Left ventricle myocardium inferior (tissue), 1 donor: ENCODE results near the gene SLC23A1. TPM values are rescaled to one million over a fixed set of nuclear protein-coding genes. Genes with fewer than 3 reads are reported as not detected.
"Not testable (repeated sequence)": the region's sequence is repeated elsewhere in the genome, so short reads cannot be mapped to it uniquely, and the experiment has no call there.

Experiments
- DNase-seq: peaks from one replicate; pipeline ENCODE4 v3.0.0-alpha.2; 2020
- H3K27ac ChIP-seq: fragments of 200-600 bp; replicated peaks from 2 replicates; pipeline ENCODE4 v1.8.0; 2021
- H3K27me3 ChIP-seq: fragments of 200-600 bp; 2 replicates; pipeline ENCODE4 v1.8.0; 2021; ENCODE audit warnings: low read depth
- H3K36me3 ChIP-seq: fragments of 200-600 bp; 2 replicates; pipeline ENCODE4 v1.8.0; 2021
- H3K4me1 ChIP-seq: fragments of 200-600 bp; 2 replicates; pipeline ENCODE4 v1.8.0; 2021
- H3K4me3 ChIP-seq: fragments of 200-600 bp; 2 replicates; pipeline ENCODE4 v1.8.0; 2021; ENCODE audit warnings: mild to moderate bottlenecking, moderate library complexity
- H3K9me3 ChIP-seq: fragments of 200-600 bp; replicated peaks from 2 replicates; pipeline ENCODE4 v1.8.0; 2021
- intact Hi-C: fragments of 100-400 bp; cut with micrococcal nuclease; formaldehyde crosslinking; loops from one replicate; pipeline ENCODE4 v1.11.0; 2022
- total RNA-seq: library from RNA; stranded (reverse); fragmentation: NEBNext Ultra II Directional; extraction: Animal tissue kit (Norgen Biotek cat#: 25700); gene quantifications from one replicate; pipeline ENCODE4 v1.2.1, GENCODE V29; 2021
- TF ChIP-seq, protein P1 (sequence below): fragments of 200-600 bp; IDR thresholded peaks from 2 replicates; pipeline ENCODE4 v1.8.0; 2021; ENCODE audit warnings: antibody characterized with exemption, mild to moderate bottlenecking, borderline replicate concordance
- donor health status: DM: no; HTN: yes; CAD: no; lungs with severe emphysema.

Gene SLC23A1
- total RNA-seq, 1 donor from 2014 or later, result not detected

- intact Hi-C loops, result no loop called here
Observed at GRCh38 chr5:139390639-139391569, 7.8 kb upstream of the SLC23A1 start.

GRCh38 chr5:139389701-139390638 is 6.9 kb upstream of the SLC23A1 start, which contains the start of gene MZB1:
TSS of gene MZB1 (minus strand) at chr5:139389913. CDS start at chr5:139389856, 57 bp downstream.
- peaks cover 74% of the 10 kb centered on the region for H3K4me1 ChIP-seq
- TF ChIP-seq, protein P1, sequence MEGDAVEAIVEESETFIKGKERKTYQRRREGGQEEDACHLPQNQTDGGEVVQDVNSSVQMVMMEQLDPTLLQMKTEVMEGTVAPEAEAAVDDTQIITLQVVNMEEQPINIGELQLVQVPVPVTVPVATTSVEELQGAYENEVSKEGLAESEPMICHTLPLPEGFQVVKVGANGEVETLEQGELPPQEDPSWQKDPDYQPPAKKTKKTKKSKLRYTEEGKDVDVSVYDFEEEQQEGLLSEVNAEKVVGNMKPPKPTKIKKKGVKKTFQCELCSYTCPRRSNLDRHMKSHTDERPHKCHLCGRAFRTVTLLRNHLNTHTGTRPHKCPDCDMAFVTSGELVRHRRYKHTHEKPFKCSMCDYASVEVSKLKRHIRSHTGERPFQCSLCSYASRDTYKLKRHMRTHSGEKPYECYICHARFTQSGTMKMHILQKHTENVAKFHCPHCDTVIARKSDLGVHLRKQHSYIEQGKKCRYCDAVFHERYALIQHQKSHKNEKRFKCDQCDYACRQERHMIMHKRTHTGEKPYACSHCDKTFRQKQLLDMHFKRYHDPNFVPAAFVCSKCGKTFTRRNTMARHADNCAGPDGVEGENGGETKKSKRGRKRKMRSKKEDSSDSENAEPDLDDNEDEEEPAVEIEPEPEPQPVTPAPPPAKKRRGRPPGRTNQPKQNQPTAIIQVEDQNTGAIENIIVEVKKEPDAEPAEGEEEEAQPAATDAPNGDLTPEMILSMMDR, result no peak
- H3K27ac ChIP-seq, result peak within 1 kb of the TSS; percentile 96
- H3K36me3 ChIP-seq, result peaks cover 10% of the 10 kb centered on the region
- no peaks in the 10 kb centered on the region for H3K9me3 ChIP-seq
- intact Hi-C loops, result no loop called here
- no peaks in the 10 kb centered on the region for H3K27me3 ChIP-seq
- DNase-seq, result no peak
- H3K4me3 ChIP-seq, result peak within 1 kb of the TSS; percentile 77

More at GRCh38 chr5:139390639-139391569, 7.8 kb upstream of the SLC23A1 start:
- DNase-seq, result no peak
- Histone ChIP-seq H3K4me3 (peak overlapping the region; percentile 77), H3K27me3 (no peaks in the 10 kb centered on the region), H3K27ac (peak overlapping the region; percentile 96), H3K36me3 (peaks cover 10% of the 10 kb centered on the region), H3K4me1 (peaks cover 75% of the 10 kb centered on the region), H3K9me3 (no peaks in the 10 kb centered on the region)
- TF ChIP-seq, protein P1, result no peak

GRCh38 chr5:139388198-139388821 is 5.2 kb upstream of the SLC23A1 start:
- H3K4me3 ChIP-seq, result no peak overlapping the region
- intact Hi-C loops, result no loop called here
- H3K4me1 ChIP-seq, result peaks cover 69% of the 10 kb centered on the region
- no peaks in the 10 kb centered on the region for H3K27me3 ChIP-seq
- no peak for DNase-seq
- TF ChIP-seq, protein P1, result no peak
- peaks cover 10% of the 10 kb centered on the region for H3K36me3 ChIP-seq
- no peaks in the 10 kb centered on the region for H3K9me3 ChIP-seq
- peak overlapping the region; percentile 32 for H3K27ac ChIP-seq

DNA sequence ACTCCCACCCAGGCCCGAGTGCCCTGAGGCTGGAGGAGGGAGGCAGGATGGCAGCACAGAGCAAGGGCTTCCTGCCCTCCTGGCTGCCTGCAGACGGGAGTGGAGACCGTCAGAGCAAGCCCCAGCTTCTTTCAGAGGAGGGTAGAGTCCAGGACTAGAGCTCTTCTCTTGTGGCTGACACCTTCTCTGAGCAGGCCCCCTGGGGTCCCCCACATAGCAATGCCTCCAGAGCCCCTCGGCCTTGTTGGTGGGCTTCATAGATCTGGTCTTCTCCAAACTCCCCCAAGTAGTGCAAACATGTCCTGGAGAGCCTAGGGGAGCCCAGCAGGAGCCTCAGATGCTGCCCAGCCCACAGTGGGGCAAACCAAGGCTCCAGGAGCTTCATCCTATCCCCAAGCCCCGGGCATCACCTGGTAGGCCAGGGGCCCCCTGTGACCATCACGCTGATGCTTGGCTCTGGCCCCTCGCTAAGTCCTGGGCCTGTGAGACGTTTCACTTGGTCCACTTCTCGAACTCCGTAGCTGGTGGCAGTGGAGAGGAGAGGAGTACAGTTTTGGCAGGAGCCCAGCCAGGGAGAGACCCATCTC is 4.6 kb upstream of the SLC23A1 start:
- Histone ChIP-seq H3K36me3 (peaks cover 7% of the 10 kb centered on the region), H3K27me3 (no peaks in the 10 kb centered on the region), H3K4me3 (no peak overlapping the region), H3K9me3 (no peaks in the 10 kb centered on the region), H3K27ac (peak overlapping the region; percentile 32), H3K4me1 (peaks cover 63% of the 10 kb centered on the region)
- no peak for DNase-seq
- intact Hi-C loops, result no loop called here
- TF ChIP-seq, protein P1, result no peak

- H3K9me3 ChIP-seq, H3K27me3 ChIP-seq, H3K27ac ChIP-seq, H3K36me3 ChIP-seq, DNase-seq, H3K4me3 ChIP-seq, intact Hi-C loops: not testable (repeated sequence)
- H3K4me1 ChIP-seq, result peaks cover 55% of the 10 kb centered on the region
Observed at GRCh38 chr5:139386956-139387355, 3.9 kb upstream of the SLC23A1 start.
